ENCODE measurements around the gene UGT2A3. TPM values are rescaled to one million over a fixed set of nuclear protein-coding genes. Genes with fewer than 3 reads are reported as not detected.

UGT2A3 gene
- total RNA-seq, 4 donors from 2014 or later, result 0.13 to 0.46 (median 0.13) TPM; not detected in 1

GRCh38 chr4:68907788-68908700 lies 43.6 kb downstream of the UGT2A3 start:
- TF ChIP-seq POLR2A (IDR thresholded peaks at IDR 0.05) (no peak), CTCF (IDR thresholded peaks at IDR 0.05 in 4 of 5, conservative IDR thresholded peaks at IDR 0.05 in 1 of 5) (no peak)
- Histone ChIP-seq H3K4me3 (no peak overlapping the region), H3K27me3 (no peaks in the 10 kb centered on the region), H3K4me1 (no peaks in the 10 kb centered on the region), H3K36me3 (no peaks in the 10 kb centered on the region), H3K27ac (no peak overlapping the region), H3K9me3 (no peaks in the 10 kb centered on the region)
- in situ Hi-C loops (cut with MboI; ENCODE audit: low sequenced_read_pairs in 4 of 4) (no loop called here), intact Hi-C loops (cut with DNase I; ENCODE audit: low total_unique reads) (no loop called here)
- DNase-seq (no peak), ATAC-seq (no peak)

- TF ChIP-seq POLR2A (IDR thresholded peaks at IDR 0.05), result no peak
- no peak for TF ChIP-seq CTCF (IDR thresholded peaks at IDR 0.05 in 4 of 5, conservative IDR thresholded peaks at IDR 0.05 in 1 of 5)
- no peaks in the 10 kb centered on the region for H3K4me1 ChIP-seq
- intact Hi-C loops (cut with DNase I; ENCODE audit: low total_unique reads) (no loop called here), in situ Hi-C loops (cut with MboI; ENCODE audit: low sequenced_read_pairs in 4 of 4) (no loop called here)
- H3K4me3 ChIP-seq, result no peak overlapping the region
- ATAC-seq, result no peak
- H3K27ac ChIP-seq, result no peak overlapping the region
- no peaks in the 10 kb centered on the region for H3K27me3 ChIP-seq
- no peaks in the 10 kb centered on the region for H3K9me3 ChIP-seq
- H3K36me3 ChIP-seq, result no peaks in the 10 kb centered on the region
- no peak for DNase-seq
Measured at GRCh38 chr4:68907245-68907644, 44.4 kb downstream of the UGT2A3 start.

GRCh38 chr4:68906780-68907137 lies 44.8 kb downstream of the UGT2A3 start:
- H3K36me3 ChIP-seq, result no peaks in the 10 kb centered on the region
- no peak overlapping the region for H3K4me3 ChIP-seq
- TF ChIP-seq CTCF (IDR thresholded peaks at IDR 0.05 in 4 of 5, conservative IDR thresholded peaks at IDR 0.05 in 1 of 5) (no peak), POLR2A (IDR thresholded peaks at IDR 0.05) (no peak)
- H3K27ac ChIP-seq, result no peak overlapping the region
- ATAC-seq (no peak), DNase-seq (no peak)
- intact Hi-C loops (cut with DNase I; ENCODE audit: low total_unique reads), result no loop called here
- H3K27me3 ChIP-seq, result no peaks in the 10 kb centered on the region
- no peaks in the 10 kb centered on the region for H3K4me1 ChIP-seq
- in situ Hi-C loops (cut with MboI; ENCODE audit: low sequenced_read_pairs in 4 of 4), result no loop called here
- H3K9me3 ChIP-seq, result no peaks in the 10 kb centered on the region

GRCh38 chr4:68905939-68906779 lies 45.4 kb downstream of the UGT2A3 start:
- in situ Hi-C loops (cut with MboI; ENCODE audit: low sequenced_read_pairs in 4 of 4), result no loop called here

More at GRCh38 chr4:68905939-68906779, 45.4 kb downstream of the UGT2A3 start:
- DNase-seq (no peak), ATAC-seq (no peak)
- TF ChIP-seq CTCF (IDR thresholded peaks at IDR 0.05 in 4 of 5, conservative IDR thresholded peaks at IDR 0.05 in 1 of 5) (no peak), POLR2A (IDR thresholded peaks at IDR 0.05) (no peak)
- intact Hi-C loops (cut with DNase I; ENCODE audit: low total_unique reads), result no loop called here
- Histone ChIP-seq H3K27me3 (no peaks in the 10 kb centered on the region), H3K36me3 (no peaks in the 10 kb centered on the region), H3K27ac (no peak overlapping the region), H3K4me3 (no peak overlapping the region), H3K4me1 (no peaks in the 10 kb centered on the region), H3K9me3 (no peaks in the 10 kb centered on the region)

All from gastrocnemius medialis (tissue), 4 donors.